ENCODE data around the gene FGR.

Gene FGR

GRCh38 chr1:27585684-27586083 is 49.3 kb downstream of the FGR start:
- no peak for DNase-seq

- no peak for DNase-seq
Observed at GRCh38 chr1:27584453-27584852, 50.5 kb downstream of the FGR start.

GRCh38 chr1:27583479-27583878 is 51.5 kb downstream of the FGR start:
- DNase-seq: no peak

- DNase-seq: no peak
Observed at GRCh38 chr1:27581823-27582243, 53.2 kb downstream of the FGR start.

- no peak for DNase-seq
Observed at GRCh38 chr1:27577504-27578188, 57.3 kb downstream of the FGR start.

GRCh38 chr1:27576806-27577227 is 58.2 kb downstream of the FGR start:
- DNase-seq: no peak

GRCh38 chr1:27575840-27576331 is 59.1 kb downstream of the FGR start:
- no peak for DNase-seq

GRCh38 chr1:27574871-27575831 is 59.8 kb downstream of the FGR start:
- no peak for DNase-seq

- DNase-seq: no peak
Observed at GRCh38 chr1:27574001-27574781, 60.8 kb downstream of the FGR start.

- no peak for DNase-seq
Observed at GRCh38 chr1:27572679-27573426, 62.1 kb downstream of the FGR start.

- DNase-seq: no peak
Observed at GRCh38 chr1:27572019-27572678, 62.8 kb downstream of the FGR start.

GRCh38 chr1:27571439-27572018 is 63.5 kb downstream of the FGR start:
- no peak for DNase-seq

- no peak for DNase-seq
Observed at GRCh38 chr1:27570784-27571183, 64.2 kb downstream of the FGR start.

GRCh38 chr1:27570356-27570755 is 64.6 kb downstream of the FGR start:
- DNase-seq: no peak

GRCh38 chr1:27569506-27570291 is 65.3 kb downstream of the FGR start:
- no peak for DNase-seq

- no peak for DNase-seq
Observed at GRCh38 chr1:27569088-27569460, 65.9 kb downstream of the FGR start.

- peak; percentile 85 for DNase-seq
Observed at GRCh38 chr1:27568300-27569087, 66.5 kb downstream of the FGR start.

- no peak for DNase-seq
Observed at GRCh38 chr1:27567971-27568299, 67.0 kb downstream of the FGR start.

GRCh38 chr1:27567146-27567526 is 67.8 kb downstream of the FGR start:
- DNase-seq: no peak
